Esophagus squamous epithelium (tissue), 4 donors: ENCODE data around the gene MYRFL.

ENCODE experiments used
- POLR2A ChIP-seq, 4 donors: fragments of 450-650 bp; IDR thresholded peaks; one replicate each; pipeline ENCODE4 v1.6.1; 2017; ENCODE audit warnings: antibody characterized with exemption in 4 of 4, mild to moderate bottlenecking in 4 of 4, moderate library complexity in 3 of 4
- TF ChIP-seq, protein P1 (sequence below), 6 experiments: fragments of 450-650 bp in 4 of 6; fragments of 200-600 bp in 2 of 6; sonication (generic) in 2 of 6; IDR thresholded peaks; one replicate each; pipeline ENCODE4 v1.5.1; 2016 to 2019; ENCODE audit warnings: antibody characterized with exemption in 6 of 6, mild to moderate bottlenecking in 4 of 6, moderate library complexity in 4 of 6

DNA sequence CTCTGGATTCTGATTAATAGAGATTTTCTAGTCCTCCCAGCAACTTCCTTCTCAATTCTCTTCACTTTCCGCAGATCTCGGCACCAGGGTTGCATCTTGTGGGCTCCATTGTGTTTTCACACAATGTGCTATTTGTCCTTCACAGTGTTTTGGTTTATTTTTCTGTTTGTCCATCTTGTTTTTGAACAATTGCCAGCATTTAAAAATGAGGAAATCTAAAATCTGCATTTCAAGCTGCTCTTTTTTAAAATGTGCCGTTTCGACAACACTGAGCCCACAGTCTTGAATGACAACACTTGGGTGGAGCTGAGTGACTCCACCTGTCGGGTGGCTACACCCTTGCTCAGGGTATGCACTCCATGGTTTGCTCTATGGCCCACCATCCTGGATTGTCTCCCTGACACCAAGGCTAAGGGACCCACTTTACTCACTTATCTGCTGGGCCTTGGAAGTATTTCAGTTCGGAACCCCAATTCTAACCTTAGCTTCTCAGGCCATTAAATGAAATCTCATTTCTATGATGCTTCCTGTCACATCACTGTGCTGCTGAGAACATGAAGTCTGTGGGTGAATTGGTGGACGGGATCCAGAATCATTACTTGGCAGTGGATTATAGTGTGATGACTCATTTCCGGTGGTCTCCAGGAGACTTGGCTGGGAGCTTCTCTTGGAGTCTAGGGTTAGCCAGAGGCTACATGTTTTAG is 3.4 kb upstream of the MYRFL start:
- no peak for TF ChIP-seq POLR2A (IDR thresholded peaks at IDR 0.05)
- TF ChIP-seq, protein P1, sequence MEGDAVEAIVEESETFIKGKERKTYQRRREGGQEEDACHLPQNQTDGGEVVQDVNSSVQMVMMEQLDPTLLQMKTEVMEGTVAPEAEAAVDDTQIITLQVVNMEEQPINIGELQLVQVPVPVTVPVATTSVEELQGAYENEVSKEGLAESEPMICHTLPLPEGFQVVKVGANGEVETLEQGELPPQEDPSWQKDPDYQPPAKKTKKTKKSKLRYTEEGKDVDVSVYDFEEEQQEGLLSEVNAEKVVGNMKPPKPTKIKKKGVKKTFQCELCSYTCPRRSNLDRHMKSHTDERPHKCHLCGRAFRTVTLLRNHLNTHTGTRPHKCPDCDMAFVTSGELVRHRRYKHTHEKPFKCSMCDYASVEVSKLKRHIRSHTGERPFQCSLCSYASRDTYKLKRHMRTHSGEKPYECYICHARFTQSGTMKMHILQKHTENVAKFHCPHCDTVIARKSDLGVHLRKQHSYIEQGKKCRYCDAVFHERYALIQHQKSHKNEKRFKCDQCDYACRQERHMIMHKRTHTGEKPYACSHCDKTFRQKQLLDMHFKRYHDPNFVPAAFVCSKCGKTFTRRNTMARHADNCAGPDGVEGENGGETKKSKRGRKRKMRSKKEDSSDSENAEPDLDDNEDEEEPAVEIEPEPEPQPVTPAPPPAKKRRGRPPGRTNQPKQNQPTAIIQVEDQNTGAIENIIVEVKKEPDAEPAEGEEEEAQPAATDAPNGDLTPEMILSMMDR (IDR thresholded peaks at IDR 0.05) = no peak
